Activated naive CD8-positive, alpha-beta T cell treated with anti-CD3 and anti-CD28 coated beads, Interleukin-2, amount 50 U/mL, for 24 hours (primary cell): Measurements from ENCODE around the gene SHROOM4.

Source experiments
- ATAC-seq: fragments of 150-1000 bp; cut with Tn5 transposase; one replicate; pipeline ENCODE4 v1.10.0; 2021
- DNase-seq: peaks from one replicate; pipeline ENCODE4 v3.0.0; 2021
- H3K27ac Mint-ChIP-seq: one replicate; pipeline ENCODE4 v1.8.0; 2021; ENCODE audit warnings: mild to moderate bottlenecking, mixed read lengths
- H3K27me3 Mint-ChIP-seq: one replicate; pipeline ENCODE4 v1.8.0; 2021; ENCODE audit warnings: mixed read lengths
- H3K36me3 Mint-ChIP-seq: one replicate; pipeline ENCODE4 v1.8.0; 2021; ENCODE audit warnings: low read depth, mixed read lengths
- H3K4me1 Mint-ChIP-seq: one replicate; pipeline ENCODE4 v1.8.0; 2021; ENCODE audit warnings: mixed read lengths
- H3K4me3 Mint-ChIP-seq: one replicate; pipeline ENCODE4 v1.8.0; 2021; ENCODE audit warnings: mild to moderate bottlenecking, moderate library complexity, mixed read lengths
- H3K9me3 Mint-ChIP-seq: one replicate; pipeline ENCODE4 v1.8.0; 2021; ENCODE audit warnings: mixed read lengths

Gene SHROOM4

GRCh38 chrX:50635817-50636365 is 178.1 kb downstream of the SHROOM4 start:
- no peak overlapping the region for H3K4me3 Mint-ChIP-seq
- H3K27me3 Mint-ChIP-seq = no peaks in the 10 kb centered on the region
- H3K4me1 Mint-ChIP-seq = peaks cover 3% of the 10 kb centered on the region
- H3K36me3 Mint-ChIP-seq = no peaks in the 10 kb centered on the region
- no peaks in the 10 kb centered on the region for H3K9me3 Mint-ChIP-seq
- ATAC-seq (no peak), DNase-seq (no peak)
- H3K27ac Mint-ChIP-seq = no peak overlapping the region

GRCh38 chrX:50635162-50635561 is 178.8 kb downstream of the SHROOM4 start:
- ATAC-seq (no peak), DNase-seq (no peak)
- Mint-ChIP-seq H3K9me3 (no peaks in the 10 kb centered on the region), H3K4me3 (no peak overlapping the region), H3K27me3 (no peaks in the 10 kb centered on the region), H3K27ac (no peak overlapping the region), H3K4me1 (peaks cover 3% of the 10 kb centered on the region), H3K36me3 (no peaks in the 10 kb centered on the region)

GRCh38 chrX:50629774-50630173 is 184.2 kb downstream of the SHROOM4 start:
- no peaks in the 10 kb centered on the region for H3K36me3 Mint-ChIP-seq
- DNase-seq = no peak
- ATAC-seq = no peak
- no peaks in the 10 kb centered on the region for H3K4me1 Mint-ChIP-seq
- no peaks in the 10 kb centered on the region for H3K9me3 Mint-ChIP-seq
- no peak overlapping the region for H3K4me3 Mint-ChIP-seq
- H3K27ac Mint-ChIP-seq = no peak overlapping the region
- H3K27me3 Mint-ChIP-seq = no peaks in the 10 kb centered on the region

- no peaks in the 10 kb centered on the region for H3K4me1 Mint-ChIP-seq
- H3K27me3 Mint-ChIP-seq = peaks cover 1% of the 10 kb centered on the region
- no peaks in the 10 kb centered on the region for H3K9me3 Mint-ChIP-seq
- DNase-seq (no peak), ATAC-seq (no peak)
- no peak overlapping the region for H3K27ac Mint-ChIP-seq
- no peak overlapping the region for H3K4me3 Mint-ChIP-seq
- H3K36me3 Mint-ChIP-seq = no peaks in the 10 kb centered on the region
Measured at GRCh38 chrX:50627696-50628095, 186.3 kb downstream of the SHROOM4 start.

- Mint-ChIP-seq H3K4me1 (no peaks in the 10 kb centered on the region), H3K27me3 (peaks cover 2% of the 10 kb centered on the region)
Measured at GRCh38 chrX:50626432-50626831, 187.6 kb downstream of the SHROOM4 start.

GRCh38 chrX:50622751-50623150 is 191.2 kb downstream of the SHROOM4 start:
- no peak for DNase-seq
- H3K4me1 Mint-ChIP-seq = no peaks in the 10 kb centered on the region
- no peaks in the 10 kb centered on the region for H3K36me3 Mint-ChIP-seq
- ATAC-seq = no peak
- H3K4me3 Mint-ChIP-seq = no peak overlapping the region
- H3K27me3 Mint-ChIP-seq = peaks cover 2% of the 10 kb centered on the region
- no peak overlapping the region for H3K27ac Mint-ChIP-seq
- no peaks in the 10 kb centered on the region for H3K9me3 Mint-ChIP-seq

More at GRCh38 chrX:50626432-50626831, 187.6 kb downstream of the SHROOM4 start:
- DNase-seq = no peak
- H3K36me3 Mint-ChIP-seq = no peaks in the 10 kb centered on the region
- H3K27ac Mint-ChIP-seq = no peak overlapping the region
- no peak overlapping the region for H3K4me3 Mint-ChIP-seq
- H3K9me3 Mint-ChIP-seq = no peaks in the 10 kb centered on the region
- ATAC-seq = no peak

GRCh38 chrX:50618788-50619558 is 195.0 kb downstream of the SHROOM4 start:
- Mint-ChIP-seq H3K36me3 (no peaks in the 10 kb centered on the region), H3K4me1 (no peaks in the 10 kb centered on the region), H3K9me3 (no peaks in the 10 kb centered on the region), H3K4me3 (no peak overlapping the region), H3K27me3 (peaks cover 2% of the 10 kb centered on the region), H3K27ac (no peak overlapping the region)
- no peak for DNase-seq
- ATAC-seq = no peak

GRCh38 chrX:50617183-50617582 is 196.8 kb downstream of the SHROOM4 start:
- Mint-ChIP-seq H3K4me3 (no peak overlapping the region), H3K36me3 (no peaks in the 10 kb centered on the region), H3K27ac (no peak overlapping the region), H3K4me1 (no peaks in the 10 kb centered on the region), H3K27me3 (no peaks in the 10 kb centered on the region), H3K9me3 (no peaks in the 10 kb centered on the region)
- ATAC-seq (no peak), DNase-seq (no peak)

GRCh38 chrX:50615570-50616158 is 198.3 kb downstream of the SHROOM4 start:
- no peaks in the 10 kb centered on the region for H3K9me3 Mint-ChIP-seq
- H3K4me1 Mint-ChIP-seq = no peaks in the 10 kb centered on the region
- no peaks in the 10 kb centered on the region for H3K36me3 Mint-ChIP-seq
- no peak for ATAC-seq
- H3K4me3 Mint-ChIP-seq = no peak overlapping the region
- DNase-seq = no peak
- no peak overlapping the region for H3K27ac Mint-ChIP-seq
- no peaks in the 10 kb centered on the region for H3K27me3 Mint-ChIP-seq

- no peak for DNase-seq
- H3K4me3 Mint-ChIP-seq = no peak overlapping the region
- H3K9me3 Mint-ChIP-seq = no peaks in the 10 kb centered on the region
- no peak for ATAC-seq
- H3K27ac Mint-ChIP-seq = no peak overlapping the region
- peaks cover 3% of the 10 kb centered on the region for H3K27me3 Mint-ChIP-seq
- no peaks in the 10 kb centered on the region for H3K36me3 Mint-ChIP-seq
- H3K4me1 Mint-ChIP-seq = no peaks in the 10 kb centered on the region
Measured at GRCh38 chrX:50614460-50614859, 199.5 kb downstream of the SHROOM4 start.

GRCh38 chrX:50613846-50614245 is 200.1 kb downstream of the SHROOM4 start:
- Mint-ChIP-seq H3K4me1 (no peaks in the 10 kb centered on the region), H3K36me3 (no peaks in the 10 kb centered on the region), H3K27ac (no peak overlapping the region), H3K4me3 (no peak overlapping the region), H3K9me3 (no peaks in the 10 kb centered on the region), H3K27me3 (peaks cover 3% of the 10 kb centered on the region)
- no peak for ATAC-seq
- DNase-seq = no peak

- peaks cover 3% of the 10 kb centered on the region for H3K27me3 Mint-ChIP-seq
- no peak for DNase-seq
- no peaks in the 10 kb centered on the region for H3K4me1 Mint-ChIP-seq
- H3K9me3 Mint-ChIP-seq = no peaks in the 10 kb centered on the region
- H3K4me3 Mint-ChIP-seq = no peak overlapping the region
- H3K27ac Mint-ChIP-seq = no peak overlapping the region
- no peak for ATAC-seq
- no peaks in the 10 kb centered on the region for H3K36me3 Mint-ChIP-seq
Measured at GRCh38 chrX:50609796-50610195, 204.2 kb downstream of the SHROOM4 start.

- H3K27me3 Mint-ChIP-seq = peaks cover 3% of the 10 kb centered on the region
- H3K4me3 Mint-ChIP-seq = no peak overlapping the region
- H3K27ac Mint-ChIP-seq = no peak overlapping the region
- ATAC-seq (no peak), DNase-seq (no peak)
- H3K36me3 Mint-ChIP-seq = no peaks in the 10 kb centered on the region
- no peaks in the 10 kb centered on the region for H3K4me1 Mint-ChIP-seq
- no peaks in the 10 kb centered on the region for H3K9me3 Mint-ChIP-seq
Measured at GRCh38 chrX:50606300-50606950, 207.6 kb downstream of the SHROOM4 start.

- H3K27me3 Mint-ChIP-seq = no peaks in the 10 kb centered on the region
- H3K36me3 Mint-ChIP-seq = no peaks in the 10 kb centered on the region
- no peaks in the 10 kb centered on the region for H3K4me1 Mint-ChIP-seq
- DNase-seq (no peak), ATAC-seq (no peak)
- no peaks in the 10 kb centered on the region for H3K9me3 Mint-ChIP-seq
- H3K27ac Mint-ChIP-seq = no peak overlapping the region
- no peak overlapping the region for H3K4me3 Mint-ChIP-seq
Measured at GRCh38 chrX:50596056-50596455, 217.9 kb downstream of the SHROOM4 start.

- DNase-seq = no peak
- no peak for ATAC-seq
- no peak overlapping the region for H3K27ac Mint-ChIP-seq
- no peaks in the 10 kb centered on the region for H3K36me3 Mint-ChIP-seq
- H3K4me3 Mint-ChIP-seq = no peak overlapping the region
- no peaks in the 10 kb centered on the region for H3K4me1 Mint-ChIP-seq
- no peaks in the 10 kb centered on the region for H3K9me3 Mint-ChIP-seq
- no peaks in the 10 kb centered on the region for H3K27me3 Mint-ChIP-seq
Measured at GRCh38 chrX:50594788-50595187, 219.2 kb downstream of the SHROOM4 start.
